Left cardiac atrium (tissue), 4 donors: ENCODE measurements around the gene EPHB2. TPM values are rescaled to one million over a fixed set of nuclear protein-coding genes. Genes with fewer than 3 reads are reported as not detected.

Experiments
- ATAC-seq, 2 donors: fragments of 200-7000 bp; cut with Tn5 transposase; one replicate each; pipeline ENCODE4 v1.9.1; 2020; ENCODE audit warnings: mild to moderate bottlenecking in 2 of 2, moderate library complexity in 2 of 2
- DNase-seq: peaks from one replicate; pipeline ENCODE4 v3.0.0-alpha.2; 2020
- intact Hi-C, 2 donors: fragments of 100-400 bp; cut with DNase I; formaldehyde crosslinking; loops; one replicate each; pipeline versions ENCODE4 v1.14.1 to v1.15.1; 2022 to 2023
- total RNA-seq, 2 donors: library from RNA; stranded (reverse); fragmentation: NEBNext Ultra II Directional; extraction: Animal tissue kit (Norgen Biotek cat#: 25700); gene quantifications; one replicate each; pipeline ENCODE4 v1.2.1, GENCODE V29; 2021
- donor health status: DM: no; HTN: yes; CAD: no.
- donor health status: DM: no; HTN: yes; CAD: no; lungs with severe emphysema.
- donor health status: DM: yes; HTN: yes; CAD: no.
- donor health status: Dilated cardiomyopathy.

EPHB2 gene
- total RNA-seq, 2 donors from 2014 or later = 2.9 to 4.3 TPM

- no peak for DNase-seq
- peak; percentile 34 to 53 for ATAC-seq
- intact Hi-C loops = no loop called here
Observed at GRCh38 chr1:22788254-22788661, 77.6 kb downstream of the EPHB2 start.

- intact Hi-C loops = no loop called here
- no peak for DNase-seq
- ATAC-seq = peak in 1 of 2 donors; percentile 47
Observed at GRCh38 chr1:22789356-22789994, 78.8 kb downstream of the EPHB2 start.

- intact Hi-C loops = no loop called here
- ATAC-seq (peak; percentile 62 to 68), DNase-seq (peak; percentile 47)
Observed at GRCh38 chr1:22790232-22791008, 79.8 kb downstream of the EPHB2 start.

GRCh38 chr1:22791831-22792347 is 81.2 kb downstream of the EPHB2 start:
- intact Hi-C loops = no loop called here
- peak; percentile 24 to 45 for ATAC-seq
- DNase-seq = no peak

- ATAC-seq (no peak), DNase-seq (no peak)
- intact Hi-C loops = no loop called here
Observed at GRCh38 chr1:22792396-22793160, 81.9 kb downstream of the EPHB2 start.

- intact Hi-C loops = no loop called here
- DNase-seq = no peak
- ATAC-seq = no peak
Observed at GRCh38 chr1:22793647-22794046, 83.0 kb downstream of the EPHB2 start.

GRCh38 chr1:22794647-22795365 is 84.2 kb downstream of the EPHB2 start:
- no peak for DNase-seq
- peak in 1 of 2 donors; percentile 34 for ATAC-seq
- intact Hi-C loops = no loop called here

GRCh38 chr1:22795366-22795714 is 84.7 kb downstream of the EPHB2 start:
- no peak for DNase-seq
- ATAC-seq = no peak
- intact Hi-C loops = no loop called here

- DNase-seq (no peak), ATAC-seq (no peak)
- intact Hi-C loops = no loop called here
Observed at GRCh38 chr1:22796642-22797041, 86.0 kb downstream of the EPHB2 start.

- DNase-seq = no peak
- intact Hi-C loops = no loop called here
- no peak for ATAC-seq
Observed at GRCh38 chr1:22798083-22798482, 87.4 kb downstream of the EPHB2 start.

GRCh38 chr1:22799971-22800370 is 89.3 kb downstream of the EPHB2 start:
- ATAC-seq (no peak), DNase-seq (no peak)
- intact Hi-C loops = no loop called here

- intact Hi-C loops = no loop called here
- no peak for DNase-seq
- ATAC-seq = no peak
Observed at GRCh38 chr1:22800629-22801028, 90.0 kb downstream of the EPHB2 start.

- ATAC-seq (no peak), DNase-seq (no peak)
- intact Hi-C loops = no loop called here
Observed at GRCh38 chr1:22801347-22801746, 90.7 kb downstream of the EPHB2 start.

GRCh38 chr1:22801761-22802160 is 91.1 kb downstream of the EPHB2 start:
- intact Hi-C loops = no loop called here
- DNase-seq = no peak
- no peak for ATAC-seq

- no peak for ATAC-seq
- intact Hi-C loops = no loop called here
- DNase-seq = no peak
Observed at GRCh38 chr1:22803833-22804232, 93.2 kb downstream of the EPHB2 start.

GRCh38 chr1:22804406-22804805 is 93.8 kb downstream of the EPHB2 start:
- no peak for ATAC-seq
- no peak for DNase-seq
- intact Hi-C loops = no loop called here

- intact Hi-C loops = no loop called here
- no peak for ATAC-seq
- DNase-seq = no peak
Observed at GRCh38 chr1:22804969-22805671, 94.5 kb downstream of the EPHB2 start.

GRCh38 chr1:22805672-22806038 is 95.0 kb downstream of the EPHB2 start:
- ATAC-seq (no peak), DNase-seq (no peak)
- intact Hi-C loops = no loop called here

- no peak for ATAC-seq
- intact Hi-C loops = no loop called here
- no peak for DNase-seq
Observed at GRCh38 chr1:22806584-22806983, 95.9 kb downstream of the EPHB2 start.
